Endothelial cell of umbilical vein (primary cell): ENCODE measurements around the gene SLC22A4. TPM values are rescaled to one million over a fixed set of nuclear protein-coding genes. Genes with fewer than 3 reads are reported as not detected.

Experiments used
- BruUV-seq: library from RNA; stranded (reverse); fragments of 400-500 nt; replicated peaks from 2 replicates; lab custom pipeline; 2021; lab: Mats Ljungman, UMichigan
- CTCF ChIA-PET: fragments of 300-600, 350-600 bp; sonication (Branson Sonifier 250); formaldehyde crosslinking; loops from one replicate; lab custom pipeline; 2021; ENCODE audit warnings: antibody characterized with exemption, inconsistent platforms; lab: Charles Lee
- POLR2A ChIA-PET: fragments of 300-600, 350-600 bp; sonication (Branson Sonifier 250); formaldehyde crosslinking; loops from one replicate; lab custom pipeline; 2021; ENCODE audit warnings: antibody characterized with exemption, inconsistent platforms; lab: Charles Lee
- DNase-seq: peaks from one replicate; pipeline ENCODE4 v3.0.0-alpha.2; 2011; ENCODE audit warnings: low read depth, low spot score
- FAIRE-seq: peaks from 2 replicates; lab custom pipeline; 2011; peaks lifted over from hg19 to GRCh38; lab: Jason Lieb, UNC
- H2AFZ ChIP-seq: 2 replicates; pipeline ENCODE4 v1.6.0; 2012; ENCODE audit warnings: low read depth, low read length, control low read depth, inconsistent platforms
- H3K27ac ChIP-seq: 2 replicates; pipeline ENCODE4 v1.5.1; 2011; ENCODE audit warnings: low read depth, mild to moderate bottlenecking, control low read depth, low read length, moderate library complexity; ENCODE audit not compliant: insufficient read depth
- H3K27me3 ChIP-seq, 2 experiments: 2 replicates each; pipeline versions ENCODE4 v1.6.0 to v1.6.1; 2011; ENCODE audit warnings: low read length in 2 of 2, mixed read lengths in 1 of 2; ENCODE audit not compliant: control insufficient read depth in 2 of 2, insufficient read depth in 2 of 2
- H3K36me3 ChIP-seq, 2 experiments: 2 replicates in 1 of 2; 3 replicates in 1 of 2; pipeline ENCODE4 v1.5.1; 2011; ENCODE audit warnings: low read length in 2 of 2, mild to moderate bottlenecking in 1 of 2, moderate library complexity in 1 of 2; ENCODE audit not compliant: control insufficient read depth in 2 of 2, insufficient read depth in 2 of 2; ENCODE audit errors: extremely low read depth in 1 of 2
- H3K4me1 ChIP-seq: 3 replicates; pipeline ENCODE4 v1.5.1; 2011; ENCODE audit warnings: mild to moderate bottlenecking, low read length; ENCODE audit not compliant: control insufficient read depth, insufficient read depth; ENCODE audit errors: extremely low read depth
- H3K4me2 ChIP-seq: 2 replicates; pipeline ENCODE4 v1.6.1; 2011; ENCODE audit warnings: low read length, control low read depth, mixed read lengths; ENCODE audit not compliant: insufficient read depth
- H3K4me3 ChIP-seq, 3 experiments: fragments of 200-600 bp in 1 of 3; sonication (generic), shearing (Covaris generic) in 1 of 3; replicated peaks in 1 of 3; 2 replicates each; pipeline ENCODE4 v1.5.1; 2011 to 2016; ENCODE audit warnings: control low read depth in 3 of 3, low read length in 3 of 3, mild to moderate bottlenecking in 2 of 3, inconsistent platforms in 1 of 3, low read depth in 1 of 3, moderate library complexity in 1 of 3; ENCODE audit not compliant: insufficient read depth in 1 of 3
- H3K79me2 ChIP-seq: 2 replicates; pipeline ENCODE4 v1.6.0; 2012; ENCODE audit warnings: low read length, inconsistent platforms; ENCODE audit not compliant: control insufficient read depth, insufficient read depth
- H3K9ac ChIP-seq: replicated peaks from 2 replicates; pipeline ENCODE3; 2011; ENCODE audit warnings: low read length, control low read depth; ENCODE audit not compliant: insufficient read depth; ENCODE audit errors: extremely low read depth
- H3K9me1 ChIP-seq: replicated peaks from 3 replicates; pipeline ENCODE4 v1.6.0; 2011; ENCODE audit warnings: mild to moderate bottlenecking, low read length; ENCODE audit not compliant: control insufficient read depth, insufficient read depth; ENCODE audit errors: extremely low read depth
- H3K9me3 ChIP-seq: replicated peaks from 2 replicates; pipeline ENCODE4 v1.5.1; 2012; ENCODE audit warnings: low read length, inconsistent platforms; ENCODE audit not compliant: control insufficient read depth, insufficient read depth
- H4K20me1 ChIP-seq: replicated peaks from 2 replicates; pipeline ENCODE3; 2011; ENCODE audit warnings: mild to moderate bottlenecking, low read length; ENCODE audit not compliant: control insufficient read depth, insufficient read depth; ENCODE audit errors: extremely low read depth
- CTCF ChIP-seq, 2 donors: IDR thresholded peaks; 1 replicate in 1 of 2; 2 replicates in 1 of 2; pipeline ENCODE4 v1.5.1; 2011; ENCODE audit warnings: low read length in 2 of 2, mild to moderate bottlenecking in 2 of 2, moderate library complexity in 2 of 2, control low read depth in 1 of 2, inconsistent platforms in 1 of 2, low read depth in 1 of 2; ENCODE audit not compliant: insufficient read depth in 1 of 2; ENCODE audit errors: extremely low read depth in 1 of 2
- EZH2 ChIP-seq: IDR thresholded peaks from 2 replicates; pipeline ENCODE4 v1.6.1; 2012; ENCODE audit warnings: borderline replicate concordance, low read depth, mild to moderate bottlenecking, moderate library complexity, low read length, inconsistent platforms; ENCODE audit not compliant: severe bottlenecking
- FOS ChIP-seq: IDR thresholded peaks from 2 replicates; pipeline ENCODE4 v1.6.1; 2011; ENCODE audit warnings: mild to moderate bottlenecking, low read length, moderate library complexity, borderline replicate concordance; ENCODE audit not compliant: insufficient read depth
- GATA2 ChIP-seq: IDR thresholded peaks from 2 replicates; pipeline ENCODE4 v1.7.0; 2011; ENCODE audit warnings: low read depth, mild to moderate bottlenecking, moderate library complexity, mixed read lengths, low read length; ENCODE audit not compliant: insufficient read length, insufficient read depth
- JUN ChIP-seq: IDR thresholded peaks from 2 replicates; pipeline ENCODE4 v1.6.1; 2011; ENCODE audit warnings: borderline replicate concordance, low read depth; ENCODE audit not compliant: insufficient read length, insufficient read depth
- MAX ChIP-seq: IDR thresholded peaks from 2 replicates; pipeline ENCODE4 v1.6.1; 2011; ENCODE audit not compliant: insufficient read depth, insufficient read length
- MYC ChIP-seq: IDR thresholded peaks from one replicate; pipeline ENCODE4 v1.6.1; 2011; ENCODE audit warnings: mild to moderate bottlenecking, low read depth, low read length
- POLR2A ChIP-seq: IDR thresholded peaks from 2 replicates; pipeline ENCODE4 v1.6.1; 2012; ENCODE audit warnings: low read depth, mild to moderate bottlenecking, control low read depth, low read length
- POLR2AphosphoS5 ChIP-seq: IDR thresholded peaks from 2 replicates; pipeline ENCODE4 v1.6.1; 2012; ENCODE audit warnings: low read depth, mild to moderate bottlenecking, control low read depth, low read length, moderate library complexity; ENCODE audit not compliant: insufficient read depth
- dilution Hi-C: fragments of 300-500 bp; cut with MboI; formaldehyde crosslinking; loops from one replicate; pipeline ENCODE4 v1.15.0; 2019; ENCODE audit warnings: low sequenced_read_pairs; ENCODE audit not compliant: extremely low pct_ligation_motif_present
- intact Hi-C: fragments of 100-400 bp; cut with micrococcal nuclease; formaldehyde crosslinking; loops from one replicate; pipeline ENCODE4 v1.10.0; 2022
- polyA plus RNA-seq, 4 experiments: library from polyadenylated mRNA; depleted of rRNA in 3 of 4; stranded (reverse) in 3 of 4; unstranded in 1 of 4; fragments of >200 nt; gene quantifications; 2 replicates each; pipeline versions ENCODE4 v1.2.1 to v1.2.3, GENCODE V29; 2011 to 2012; ENCODE audit warnings: missing spikeins in 1 of 4
- total RNA-seq: library from RNA; stranded (reverse); gene quantifications from 2 replicates; pipeline ENCODE4 v1.2.3, GENCODE V29; 2021

SLC22A4 gene
- total and polyA plus RNA-seq, 2 donors (not counting 3 experiments of a cell fraction or from before 2014, with no cell fraction given), result 4.9 to 6.9 TPM

DNA sequence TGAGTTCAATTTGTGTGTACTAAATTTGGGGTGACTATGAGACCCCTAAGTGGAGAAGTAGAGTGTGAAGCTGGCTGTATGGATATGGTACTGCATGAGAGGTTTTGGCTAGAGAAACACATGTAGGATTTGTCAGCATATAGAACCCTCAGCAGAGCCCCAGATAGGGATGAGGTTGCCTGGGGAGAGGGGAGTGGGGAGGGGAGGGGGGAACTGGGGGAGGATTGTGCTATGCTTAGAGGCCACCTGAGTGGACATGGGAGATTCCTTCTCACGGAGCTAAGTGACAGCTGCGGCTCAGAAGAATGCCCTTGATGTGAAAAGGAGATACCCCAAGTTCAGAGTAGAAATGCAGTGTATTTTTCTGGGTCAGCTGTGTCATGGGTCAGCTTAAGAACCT lies 86.5 kb downstream of the SLC22A4 start:
- no TSS peak for BruUV-seq

GRCh38 chr5:132381614-132382013 lies 87.4 kb downstream of the SLC22A4 start:
- TF ChIP-seq EZH2, result no peak
- no peak for TF ChIP-seq POLR2AphosphoS5
- no peak for TF ChIP-seq JUN
- TF ChIP-seq FOS, result no peak
- no peak for TF ChIP-seq MYC
- no peak for TF ChIP-seq GATA2
- no peak for TF ChIP-seq CTCF (IDR thresholded peaks at IDR 0.05; ENCODE audit: extremely low read depth in 1 of 2, insufficient read depth in 1 of 2, low read depth in 1 of 2, low read length in 2 of 2)
- no peak for TF ChIP-seq POLR2A
- no peak for TF ChIP-seq MAX
- H3K27ac ChIP-seq, result no peak overlapping the region
- no peak overlapping the region for H3K4me2 ChIP-seq
- BruUV-seq, result no TSS peak
- H3K36me3 ChIP-seq, result no peaks in the 10 kb centered on the region
- intact Hi-C loops (loop anchor here (10.0 kb wide), 3 partner anchors 243 to 863 kb away; partner anchors contain the start of gene HSPA4), dilution Hi-C loops (no loop called here)
- POLR2A ChIA-PET, result no interaction called here
- H3K9me3 ChIP-seq, result no peaks in the 10 kb centered on the region
- no peak overlapping the region for H2AFZ ChIP-seq
- H3K4me1 ChIP-seq, result peaks cover 8% of the 10 kb centered on the region
- FAIRE-seq, result no peak
- H3K27me3 ChIP-seq, result no peaks in the 10 kb centered on the region
- DNase-seq, result no peak
- H3K79me2 ChIP-seq, result no peaks in the 10 kb centered on the region
- H4K20me1 ChIP-seq, result no peaks in the 10 kb centered on the region
- H3K4me3 ChIP-seq, result no peak overlapping the region
- H3K9me1 ChIP-seq, result no peaks in the 10 kb centered on the region
- H3K9ac ChIP-seq, result no peak overlapping the region
- CTCF ChIA-PET, result interaction anchor here (1.3 kb wide), 1 partner anchor 10 kb away, joined by 4 read pairs; no protein-coding TSS in a partner anchor

More for the DNA sequence above, 86.5 kb downstream of the SLC22A4 start:
- Histone ChIP-seq H3K9ac (no peak overlapping the region), H3K9me1 (no peaks in the 10 kb centered on the region), H3K4me1 (peaks cover 3% of the 10 kb centered on the region), H3K4me2 (no peak overlapping the region), H3K36me3 (no peaks in the 10 kb centered on the region), H3K27me3 (no peaks in the 10 kb centered on the region), H3K79me2 (no peaks in the 10 kb centered on the region), H4K20me1 (no peaks in the 10 kb centered on the region), H2AFZ (no peak overlapping the region), H3K4me3 (no peak overlapping the region), H3K27ac (no peak overlapping the region), H3K9me3 (no peaks in the 10 kb centered on the region)
- intact Hi-C loops (loop anchor here (10.0 kb wide), 3 partner anchors 244 to 864 kb away; partner anchors contain the start of gene HSPA4), dilution Hi-C loops (no loop called here)
- TF ChIP-seq MAX, result no peak
- FAIRE-seq (no peak), DNase-seq (no peak)
- CTCF ChIA-PET, result interaction anchor here (1.3 kb wide), 1 partner anchor 9 kb away, joined by 4 read pairs; no protein-coding TSS in a partner anchor
- POLR2A ChIA-PET, result no interaction called here
